MG63 (cell line): Measurements from ENCODE around the gene ARFGEF3. TPM values are rescaled to one million over a fixed set of nuclear protein-coding genes. Genes with fewer than 3 reads are reported as not detected.

ENCODE experiments used
- DNase-seq: peaks from one replicate; pipeline ENCODE4 v3.0.0-alpha.2; 2020
- H3K27me3 ChIP-seq: fragments of 250-450 bp; sonication (Bioruptor Pico); 2 replicates; pipeline ENCODE4 v1.5.1; 2020; ENCODE audit warnings: mild to moderate bottlenecking, moderate library complexity
- H3K36me3 ChIP-seq: fragments of 250-450 bp; sonication (Bioruptor Pico); 2 replicates; pipeline ENCODE4 v1.5.1; 2020; ENCODE audit warnings: mild to moderate bottlenecking, moderate library complexity
- H3K4me3 ChIP-seq: fragments of 250-450 bp; sonication (Bioruptor Pico); 2 replicates; pipeline ENCODE4 v1.5.1; 2020; ENCODE audit warnings: mild to moderate bottlenecking, moderate library complexity
- H3K9me3 ChIP-seq: fragments of 250-450 bp; sonication (Bioruptor Pico); 2 replicates; pipeline ENCODE4 v1.5.1; 2020; ENCODE audit warnings: mild to moderate bottlenecking, moderate library complexity
- total RNA-seq: library from RNA; depleted of rRNA; stranded (reverse); fragments of >200 nt; shearing (Covaris generic); gene quantifications from 2 replicates; pipeline ENCODE4 v1.2.3, GENCODE V29; 2014; ENCODE audit warnings: low replicate concordance

Gene ARFGEF3
- total RNA-seq, 1 experiment from 2014 or later = 3.7 TPM

- DNase-seq = no peak
- Histone ChIP-seq H3K36me3 (no peaks in the 10 kb centered on the region), H3K9me3 (no peaks in the 10 kb centered on the region), H3K27me3 (no peaks in the 10 kb centered on the region), H3K4me3 (no peak overlapping the region)
Observed at GRCh38 chr6:138159246-138159645, 2.5 kb upstream of the ARFGEF3 start.

GRCh38 chr6:138160329-138161087 lies 1.2 kb upstream of the ARFGEF3 start:
- no peak for DNase-seq
- Histone ChIP-seq H3K4me3 (peak overlapping the region; percentile 72), H3K9me3 (no peaks in the 10 kb centered on the region), H3K27me3 (no peaks in the 10 kb centered on the region), H3K36me3 (no peaks in the 10 kb centered on the region)

- no peak for DNase-seq
- H3K9me3 ChIP-seq = no peaks in the 10 kb centered on the region
- no peaks in the 10 kb centered on the region for H3K27me3 ChIP-seq
- no peaks in the 10 kb centered on the region for H3K36me3 ChIP-seq
- peak overlapping the region; percentile 72 for H3K4me3 ChIP-seq
Observed at GRCh38 chr6:138161088-138161337, 726 bp upstream of the ARFGEF3 start.

DNA sequence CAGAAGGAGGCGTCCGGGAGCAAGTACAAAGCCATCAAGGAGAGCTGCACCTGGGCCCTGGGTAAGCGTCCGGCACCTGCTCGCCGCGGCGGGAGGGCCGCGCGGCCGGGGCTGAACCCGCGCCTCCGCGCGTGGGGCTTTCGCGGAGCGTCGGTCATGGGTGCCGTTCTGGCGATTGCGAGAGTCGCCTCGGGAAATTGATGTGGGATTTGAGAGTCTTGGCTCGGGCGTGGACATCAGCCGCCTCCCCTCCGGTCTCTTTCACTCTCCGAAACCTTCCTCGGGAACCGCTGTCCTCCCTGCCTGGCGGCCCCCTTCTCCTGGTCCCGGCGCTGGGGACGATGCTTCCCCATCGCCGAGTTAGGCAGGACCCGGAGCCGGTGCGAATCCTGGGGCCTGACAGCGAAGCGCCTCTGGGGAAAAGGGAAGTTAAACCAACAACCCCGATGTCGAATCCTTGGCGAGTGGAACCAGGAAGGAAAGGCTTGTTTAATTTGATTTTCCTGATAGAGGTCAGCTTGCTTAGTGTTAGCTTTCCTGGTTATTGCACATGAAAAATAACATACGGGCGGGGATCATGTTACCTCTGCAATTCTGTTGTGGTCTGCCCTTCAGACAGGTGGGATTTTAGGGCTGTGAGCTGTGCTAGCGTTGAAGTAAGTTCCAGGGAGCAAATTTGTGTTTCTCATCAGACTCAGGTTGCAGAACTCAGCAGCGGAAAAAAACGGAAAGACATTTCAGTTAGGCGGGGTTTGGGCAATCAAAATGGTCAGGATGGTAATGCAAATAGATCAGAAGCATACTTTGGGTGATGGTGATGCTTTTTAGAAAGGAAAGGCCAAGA lies 594 bp downstream of the ARFGEF3 start:
- no peaks in the 10 kb centered on the region for H3K27me3 ChIP-seq
- H3K36me3 ChIP-seq = no peaks in the 10 kb centered on the region
- peak overlapping the region; percentile 72 for H3K4me3 ChIP-seq
- no peaks in the 10 kb centered on the region for H3K9me3 ChIP-seq
- peak; percentile 33 for DNase-seq

- no peak for DNase-seq
- Histone ChIP-seq H3K4me3 (peak overlapping the region; percentile 72), H3K36me3 (no peaks in the 10 kb centered on the region), H3K9me3 (no peaks in the 10 kb centered on the region), H3K27me3 (no peaks in the 10 kb centered on the region)
Observed at GRCh38 chr6:138162955-138163575, 1.3 kb downstream of the ARFGEF3 start.

DNA sequence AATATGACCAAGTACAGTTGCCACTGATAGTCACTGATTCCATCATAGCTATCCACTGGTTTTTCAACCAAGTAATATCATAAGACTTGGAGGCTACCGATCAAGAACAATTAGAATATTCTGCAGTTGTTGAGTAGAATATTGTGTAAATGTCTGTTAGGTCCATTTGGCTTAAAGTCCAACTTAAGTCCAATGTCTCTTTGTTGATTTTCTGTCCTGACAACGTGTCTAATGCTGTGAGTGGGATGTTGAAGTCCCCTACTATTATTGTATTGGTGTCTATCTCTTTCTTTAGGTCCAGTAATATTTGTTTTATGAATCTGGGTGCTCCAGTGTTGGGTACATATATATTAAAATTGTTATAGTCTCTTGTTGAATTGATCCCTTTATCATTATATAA lies 13.9 kb downstream of the ARFGEF3 start:
- H3K4me3 ChIP-seq = no peak overlapping the region
- peaks cover 14% of the 10 kb centered on the region for H3K9me3 ChIP-seq
- no peak for DNase-seq
- no peaks in the 10 kb centered on the region for H3K36me3 ChIP-seq
- no peaks in the 10 kb centered on the region for H3K27me3 ChIP-seq

DNA sequence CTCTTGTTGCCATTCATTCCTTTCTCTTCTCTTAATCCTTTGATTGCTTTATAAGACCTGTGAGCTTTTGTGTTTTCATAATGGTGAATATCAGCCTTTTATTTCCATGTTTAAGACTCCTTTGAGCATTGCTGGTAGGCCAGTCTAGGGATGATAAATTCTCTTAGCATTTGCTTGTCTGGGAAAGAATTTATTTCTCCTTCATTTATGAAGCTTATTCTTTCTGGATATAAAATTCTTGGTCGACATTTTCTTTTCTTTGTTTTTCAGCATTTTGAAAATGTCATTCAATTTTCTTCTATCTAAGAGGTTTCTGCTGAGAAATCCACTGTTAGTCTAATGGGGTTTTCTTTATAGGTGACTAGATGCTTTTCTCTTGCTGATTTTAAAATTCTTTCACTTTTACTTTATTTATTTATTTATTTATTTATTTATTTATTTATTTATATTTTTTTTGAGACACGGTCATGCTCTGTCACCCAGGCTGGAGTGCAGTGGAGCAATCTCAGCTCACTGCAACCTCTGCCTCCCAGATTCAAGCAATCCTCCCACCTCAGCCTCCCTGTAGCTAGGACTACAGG lies 15.0 kb downstream of the ARFGEF3 start:
- H3K4me3 ChIP-seq = no peak overlapping the region
- DNase-seq = no peak

GRCh38 chr6:138182939-138183789 lies 21.4 kb downstream of the ARFGEF3 start:
- no peaks in the 10 kb centered on the region for H3K27me3 ChIP-seq

More for the DNA sequence above, 15.0 kb downstream of the ARFGEF3 start:
- Histone ChIP-seq H3K36me3 (no peaks in the 10 kb centered on the region), H3K9me3 (peaks cover 14% of the 10 kb centered on the region), H3K27me3 (no peaks in the 10 kb centered on the region)

DNA sequence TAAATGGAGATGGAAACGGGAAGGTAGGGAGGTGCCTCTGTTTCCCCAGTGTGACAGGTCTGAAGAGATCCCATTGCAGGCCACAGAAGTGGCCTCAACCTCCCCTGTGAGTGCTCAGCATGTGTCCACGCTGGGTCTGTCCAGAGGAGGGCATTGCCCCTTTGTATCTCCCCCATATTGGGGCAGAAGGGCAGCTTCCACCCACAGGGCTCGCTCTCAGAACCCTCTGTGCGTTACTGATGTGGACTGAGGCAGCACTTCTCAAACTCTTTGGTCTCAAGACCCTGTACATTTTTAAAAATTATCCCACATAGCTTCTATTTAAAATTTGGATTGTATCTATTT lies 22.0 kb downstream of the ARFGEF3 start:
- no peak for DNase-seq
- no peak overlapping the region for H3K4me3 ChIP-seq

More at GRCh38 chr6:138182939-138183789, 21.4 kb downstream of the ARFGEF3 start:
- Histone ChIP-seq H3K4me3 (no peak overlapping the region), H3K36me3 (no peaks in the 10 kb centered on the region), H3K9me3 (no peaks in the 10 kb centered on the region)
- no peak for DNase-seq

DNA sequence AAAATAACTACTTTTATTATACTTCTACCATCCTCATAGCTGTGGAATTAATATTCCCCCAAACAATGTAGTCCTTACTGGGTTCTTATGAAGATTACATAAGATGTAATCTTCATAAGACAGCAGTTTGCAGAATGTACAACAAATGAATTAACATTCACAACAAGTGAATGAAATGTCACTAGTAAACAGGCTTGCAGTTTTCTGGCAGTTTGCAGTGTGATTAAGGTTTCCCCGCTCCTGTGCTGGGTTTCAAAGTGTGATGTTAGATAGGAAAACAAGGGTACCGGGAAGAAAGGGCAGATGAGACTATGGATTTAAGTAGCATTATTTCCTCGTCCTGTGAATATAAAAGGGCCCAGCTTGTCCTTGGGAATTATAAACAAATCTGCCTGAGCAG lies 22.5 kb downstream of the ARFGEF3 start:
- no peak overlapping the region for H3K4me3 ChIP-seq
- no peaks in the 10 kb centered on the region for H3K27me3 ChIP-seq
- no peak for DNase-seq
- H3K9me3 ChIP-seq = no peaks in the 10 kb centered on the region
- H3K36me3 ChIP-seq = no peaks in the 10 kb centered on the region

More for the DNA sequence above, 22.0 kb downstream of the ARFGEF3 start:
- Histone ChIP-seq H3K9me3 (no peaks in the 10 kb centered on the region), H3K36me3 (no peaks in the 10 kb centered on the region), H3K27me3 (no peaks in the 10 kb centered on the region)

DNA sequence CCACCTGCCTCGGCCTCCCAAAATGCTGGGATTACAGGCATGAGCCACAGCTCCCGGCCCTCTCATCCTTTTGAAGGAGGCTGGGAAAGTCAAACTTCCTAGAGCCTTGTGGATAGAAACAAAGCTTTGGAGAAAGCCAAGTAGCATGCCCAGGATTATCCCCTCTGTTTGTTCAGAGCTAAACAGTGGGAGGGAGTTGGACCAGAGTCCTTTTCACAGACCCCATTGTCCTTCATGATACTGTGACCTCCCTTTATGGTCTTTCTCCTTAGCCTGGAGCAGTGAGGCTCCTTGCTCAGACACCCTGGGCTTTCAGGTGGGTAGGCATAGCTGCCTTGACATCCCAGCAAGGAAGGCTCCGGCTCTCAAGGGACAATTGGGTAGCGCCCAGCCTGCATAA lies 25.4 kb downstream of the ARFGEF3 start:
- Histone ChIP-seq H3K36me3 (no peaks in the 10 kb centered on the region), H3K27me3 (no peaks in the 10 kb centered on the region), H3K9me3 (no peaks in the 10 kb centered on the region), H3K4me3 (no peak overlapping the region)
- no peak for DNase-seq

GRCh38 chr6:138188278-138188941 lies 26.7 kb downstream of the ARFGEF3 start:
- Histone ChIP-seq H3K9me3 (no peaks in the 10 kb centered on the region), H3K27me3 (no peaks in the 10 kb centered on the region), H3K36me3 (no peaks in the 10 kb centered on the region), H3K4me3 (no peak overlapping the region)
- DNase-seq = no peak

DNA sequence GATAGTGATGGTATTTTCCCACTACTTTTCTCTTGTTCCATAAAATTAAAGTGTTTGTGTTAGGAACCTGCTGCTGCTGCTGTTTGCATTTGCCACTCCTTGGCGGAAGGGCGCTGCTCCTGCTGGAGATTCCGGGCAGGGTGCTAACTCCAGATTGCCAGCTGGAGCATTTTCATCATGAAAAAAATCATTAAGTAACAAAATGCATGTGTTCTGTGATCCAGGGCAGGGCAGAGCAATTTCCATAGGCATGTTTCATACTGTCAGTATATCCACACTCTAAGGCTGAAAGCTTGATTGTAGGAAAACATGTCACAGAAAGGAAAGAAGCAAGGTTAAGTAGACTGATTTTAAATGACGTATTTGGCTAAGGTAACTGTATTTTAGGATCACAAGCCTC lies 32.5 kb downstream of the ARFGEF3 start:
- no peaks in the 10 kb centered on the region for H3K36me3 ChIP-seq
- no peak overlapping the region for H3K4me3 ChIP-seq
- H3K9me3 ChIP-seq = no peaks in the 10 kb centered on the region
- no peaks in the 10 kb centered on the region for H3K27me3 ChIP-seq
- DNase-seq = no peak

DNA sequence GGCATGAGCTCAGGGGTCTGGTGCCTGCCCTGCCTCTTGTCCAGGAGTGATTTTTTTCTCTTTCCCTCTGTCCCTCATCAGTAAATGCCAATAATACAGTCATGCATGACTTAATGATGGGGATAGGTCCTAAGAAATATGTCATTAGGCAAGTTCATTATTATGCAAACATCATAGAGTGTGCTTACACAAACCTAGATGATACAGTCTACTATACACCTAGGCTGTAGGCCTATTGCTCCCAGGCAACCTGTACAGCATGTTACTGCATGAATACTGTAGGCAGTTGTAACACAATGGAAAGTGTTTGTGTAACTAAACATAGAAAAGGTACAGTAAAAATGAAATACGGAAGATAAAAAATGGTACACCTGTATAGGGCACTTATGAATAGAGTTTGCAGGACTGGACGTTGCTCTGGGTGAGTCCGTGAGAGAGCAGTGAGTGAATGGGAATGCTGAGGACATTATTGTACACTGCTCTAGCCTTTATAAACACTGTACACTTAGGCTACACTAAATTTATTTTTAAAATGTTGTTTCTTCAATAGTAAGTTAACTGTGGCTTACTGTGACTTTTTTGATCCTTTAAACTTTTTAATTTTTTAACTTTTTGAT lies 34.5 kb downstream of the ARFGEF3 start:
- Histone ChIP-seq H3K36me3 (no peaks in the 10 kb centered on the region), H3K9me3 (no peaks in the 10 kb centered on the region), H3K4me3 (no peak overlapping the region), H3K27me3 (no peaks in the 10 kb centered on the region)
- no peak for DNase-seq

GRCh38 chr6:138197570-138197969 lies 35.8 kb downstream of the ARFGEF3 start:
- H3K27me3 ChIP-seq = no peaks in the 10 kb centered on the region
- no peaks in the 10 kb centered on the region for H3K9me3 ChIP-seq
- no peak for DNase-seq
- H3K4me3 ChIP-seq = no peak overlapping the region
- no peaks in the 10 kb centered on the region for H3K36me3 ChIP-seq
